GM12865 (cell line): ENCODE data around the gene SCNN1A.
"Not testable (repeated sequence)": the region's sequence is repeated elsewhere in the genome, so short reads cannot be mapped to it uniquely, and the experiment has no call there.

Experiments used
- DNase-seq: peaks from one replicate; pipeline ENCODE4 v3.0.0; 2010; ENCODE audit warnings: low read depth
- H3K4me3 ChIP-seq: 2 replicates; pipeline ENCODE4 v1.5.1; 2011; ENCODE audit warnings: mild to moderate bottlenecking, low read depth, low read length, control low read depth
- TF ChIP-seq, protein P1 (sequence below): IDR thresholded peaks from 2 replicates; pipeline ENCODE4 v1.5.1; 2011; ENCODE audit warnings: low read length, control low read depth, low read depth, inconsistent platforms; ENCODE audit not compliant: insufficient read depth; ENCODE audit errors: missing control alignments

SCNN1A gene

DNA sequence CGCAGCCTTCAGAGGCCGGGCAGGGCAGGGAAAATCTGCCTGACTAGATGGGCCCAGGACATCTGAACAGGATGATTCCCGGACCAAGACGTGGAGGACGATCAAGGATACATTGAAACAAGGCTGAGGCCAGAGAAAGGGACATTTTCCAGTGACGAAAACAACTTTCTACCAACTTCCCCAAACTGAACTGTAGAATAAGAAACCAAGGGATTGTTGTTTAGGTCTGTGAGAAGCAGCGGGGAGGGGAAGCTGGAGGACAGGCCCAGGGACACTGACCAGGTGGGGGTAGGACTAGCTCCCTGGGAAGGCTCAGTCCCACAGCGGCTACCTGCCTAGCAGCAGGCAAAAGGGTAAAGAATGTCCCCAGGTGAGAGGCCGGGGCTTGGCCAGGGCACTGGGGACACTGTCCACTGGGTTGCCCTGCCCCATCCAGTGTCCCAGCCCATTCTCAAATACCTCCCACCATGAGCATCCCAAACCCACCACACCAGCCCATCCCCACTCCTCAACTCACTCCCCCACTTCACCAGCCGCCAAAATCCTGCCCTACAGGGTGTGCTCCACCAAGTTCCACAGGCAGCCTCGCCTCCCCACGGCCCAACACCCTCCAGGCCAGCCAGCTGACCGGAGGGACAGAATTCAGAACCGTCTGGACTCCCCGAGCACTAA lies 34.5 kb downstream of the SCNN1A start:
- peak overlapping the region; percentile 75 for H3K4me3 ChIP-seq
- no peak for DNase-seq
- TF ChIP-seq, protein P1, sequence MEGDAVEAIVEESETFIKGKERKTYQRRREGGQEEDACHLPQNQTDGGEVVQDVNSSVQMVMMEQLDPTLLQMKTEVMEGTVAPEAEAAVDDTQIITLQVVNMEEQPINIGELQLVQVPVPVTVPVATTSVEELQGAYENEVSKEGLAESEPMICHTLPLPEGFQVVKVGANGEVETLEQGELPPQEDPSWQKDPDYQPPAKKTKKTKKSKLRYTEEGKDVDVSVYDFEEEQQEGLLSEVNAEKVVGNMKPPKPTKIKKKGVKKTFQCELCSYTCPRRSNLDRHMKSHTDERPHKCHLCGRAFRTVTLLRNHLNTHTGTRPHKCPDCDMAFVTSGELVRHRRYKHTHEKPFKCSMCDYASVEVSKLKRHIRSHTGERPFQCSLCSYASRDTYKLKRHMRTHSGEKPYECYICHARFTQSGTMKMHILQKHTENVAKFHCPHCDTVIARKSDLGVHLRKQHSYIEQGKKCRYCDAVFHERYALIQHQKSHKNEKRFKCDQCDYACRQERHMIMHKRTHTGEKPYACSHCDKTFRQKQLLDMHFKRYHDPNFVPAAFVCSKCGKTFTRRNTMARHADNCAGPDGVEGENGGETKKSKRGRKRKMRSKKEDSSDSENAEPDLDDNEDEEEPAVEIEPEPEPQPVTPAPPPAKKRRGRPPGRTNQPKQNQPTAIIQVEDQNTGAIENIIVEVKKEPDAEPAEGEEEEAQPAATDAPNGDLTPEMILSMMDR, result no peak

DNA sequence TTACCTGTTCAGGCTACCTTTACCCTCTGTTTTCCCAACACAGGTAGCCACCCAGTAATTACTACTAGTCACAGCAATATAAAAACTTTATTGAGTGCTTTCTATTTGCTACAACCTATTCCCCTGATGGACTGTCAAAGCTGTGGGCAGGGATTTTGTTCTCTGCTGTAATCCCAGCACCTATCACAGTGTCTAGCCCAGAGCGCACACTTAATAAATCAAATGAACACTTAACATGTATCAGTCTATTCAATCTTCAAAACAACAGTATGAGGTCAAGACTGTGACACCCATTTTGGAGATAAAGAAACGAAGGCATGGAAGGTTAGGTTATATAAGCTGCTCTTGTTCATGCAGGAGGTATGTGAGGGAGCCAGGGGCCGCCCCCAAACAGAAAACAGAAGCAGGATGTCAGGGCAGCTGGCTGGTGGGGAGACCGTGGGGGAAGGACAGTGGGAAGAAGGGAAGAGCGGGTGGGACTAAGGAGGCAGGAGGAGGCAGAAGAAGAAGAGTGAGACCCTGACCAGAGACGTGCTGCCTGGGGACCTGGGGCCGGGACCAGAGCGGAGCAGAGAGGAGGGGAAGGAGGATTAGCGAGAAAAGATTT lies 35.2 kb downstream of the SCNN1A start:
- no peak for DNase-seq
- TF ChIP-seq, protein P1, result no peak
- H3K4me3 ChIP-seq, result peak overlapping the region; percentile 75

DNA sequence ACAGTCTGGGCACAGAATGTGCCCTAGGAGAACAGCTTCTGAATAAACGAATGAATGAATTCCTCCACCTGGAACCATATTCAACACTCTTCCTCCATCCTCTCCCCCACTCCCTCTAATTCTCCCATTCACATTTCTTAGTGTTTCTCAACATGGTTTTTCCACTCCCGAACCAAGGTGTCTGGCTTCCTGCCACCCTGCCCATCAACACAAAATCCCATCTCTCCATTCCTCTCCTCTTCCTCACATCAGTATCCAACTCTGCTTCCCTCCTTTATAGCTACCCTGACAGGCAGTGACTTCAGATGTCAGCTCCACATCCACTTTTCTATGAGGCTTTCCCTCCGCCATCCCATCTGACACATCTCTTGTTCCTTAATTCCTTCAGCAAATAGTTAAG lies 36.4 kb downstream of the SCNN1A start:
- no peak overlapping the region for H3K4me3 ChIP-seq
- TF ChIP-seq, protein P1, result no peak
- DNase-seq, result no peak

DNA sequence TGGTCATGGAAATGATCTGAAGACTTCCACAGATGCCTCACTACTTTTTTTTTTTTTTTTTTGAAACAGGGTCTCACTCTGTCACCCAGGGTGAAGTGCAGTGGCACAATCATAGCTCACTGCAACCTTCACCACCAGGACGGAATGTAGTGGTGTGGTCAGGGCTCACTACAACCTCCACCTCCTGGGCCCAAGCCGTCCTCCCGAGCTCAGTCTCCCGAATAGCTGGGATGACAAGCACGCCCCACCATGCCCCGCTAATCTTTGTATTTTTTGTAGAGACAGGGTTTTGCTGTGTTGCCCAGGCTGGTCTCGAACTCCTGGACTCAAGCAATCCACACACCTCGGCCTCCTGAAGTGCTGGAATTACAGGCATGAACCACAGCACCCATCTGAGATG lies 36.8 kb downstream of the SCNN1A start:
- H3K4me3 ChIP-seq, DNase-seq: not testable (repeated sequence)

DNA sequence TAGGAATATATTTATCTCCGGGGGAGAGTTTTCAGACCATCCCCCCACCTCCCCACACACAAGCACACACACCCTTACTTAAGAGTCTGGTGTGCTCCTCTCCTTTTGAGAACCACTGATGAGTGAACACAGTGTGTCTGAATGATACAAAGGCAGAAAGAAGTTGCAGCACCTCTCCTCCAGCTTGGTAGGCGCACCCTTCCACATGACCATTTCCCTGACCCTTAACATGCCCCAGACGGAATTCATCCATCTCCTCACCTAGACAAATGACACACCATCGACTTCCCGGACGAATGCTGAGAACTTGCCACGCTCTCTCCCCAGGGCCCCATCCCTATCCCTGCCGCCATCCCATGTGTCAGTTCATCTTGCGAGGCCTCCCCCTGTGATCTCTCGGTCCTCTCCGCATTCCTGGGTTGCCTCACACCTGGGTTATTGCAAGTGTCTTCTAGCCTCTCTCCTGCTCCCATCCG lies 37.4 kb downstream of the SCNN1A start:
- TF ChIP-seq, protein P1, result no peak
- H3K4me3 ChIP-seq, result no peak overlapping the region
- no peak for DNase-seq

DNA sequence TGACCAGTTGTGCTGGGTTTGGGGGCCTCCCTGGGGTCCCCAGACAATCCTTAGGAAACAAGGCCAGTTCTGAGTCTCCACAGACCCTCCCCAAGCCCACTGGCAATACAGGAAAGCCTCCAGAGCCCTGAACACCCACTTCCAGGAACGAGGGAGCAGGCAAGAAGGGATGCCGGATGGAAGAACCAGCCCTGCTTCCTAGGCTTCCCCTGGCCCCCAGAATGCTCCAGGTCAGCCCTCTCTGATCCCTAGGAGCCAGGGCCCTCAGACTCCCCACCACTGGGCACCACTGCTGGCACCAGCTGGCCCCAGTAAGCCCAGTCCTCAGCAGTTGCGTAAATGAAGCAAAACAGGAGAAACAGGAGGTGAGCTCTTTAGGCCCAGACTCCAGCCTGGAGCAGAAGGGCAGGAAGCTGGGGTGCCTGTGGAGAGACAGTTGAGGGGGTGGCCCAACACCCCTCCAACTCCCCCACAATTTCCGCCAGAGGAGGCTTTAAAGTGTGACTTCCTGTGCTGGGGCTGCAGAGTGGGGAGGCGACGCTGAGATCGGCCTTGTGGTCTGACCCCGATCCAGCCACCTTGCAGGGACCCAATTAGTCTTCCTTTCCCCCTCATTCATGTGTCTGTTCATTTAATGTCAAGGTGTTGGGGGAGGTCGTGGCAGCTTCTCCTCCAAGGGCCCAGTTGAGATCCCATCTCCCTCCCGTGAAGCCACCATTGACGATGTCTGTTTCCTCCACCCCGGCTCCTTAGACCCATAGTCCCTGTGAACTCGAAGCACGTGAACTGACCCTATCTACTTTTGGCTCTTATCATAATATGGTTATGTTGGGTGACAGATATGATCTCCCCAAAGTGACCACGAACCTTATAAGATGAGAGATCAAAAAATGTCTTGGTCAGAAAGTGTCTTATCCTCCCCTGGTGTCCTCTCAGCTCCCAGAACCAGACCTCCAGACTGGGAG lies 38.2 kb downstream of the SCNN1A start:
- DNase-seq, result peak; percentile 66
- TF ChIP-seq, protein P1, result no peak

More for the DNA sequence above, 38.2 kb downstream of the SCNN1A start:
- peak overlapping the region; percentile 52 for H3K4me3 ChIP-seq
